Smooth muscle cell (in vitro differentiated cells): Measurements from ENCODE around the gene SZT2. TPM values are rescaled to one million over a fixed set of nuclear protein-coding genes. Genes with fewer than 3 reads are reported as not detected.

Experiments used
- DNase-seq: peaks from one replicate; lab custom pipeline; 2025; ENCODE audit not compliant: unreplicated experiment; lab: John Stamatoyannopoulos, UW
- H2AFZ ChIP-seq: fragments of 200-600 bp; sonication (generic); 2 replicates; pipeline ENCODE4 v1.6.0; 2016; ENCODE audit warnings: antibody characterized with exemption, low read depth, mild to moderate bottlenecking
- H3F3A ChIP-seq: fragments of 200-600 bp; sonication (generic); 2 replicates; pipeline ENCODE4 v1.6.0; 2017; ENCODE audit warnings: antibody characterized with exemption, low read depth
- H3K27ac ChIP-seq: fragments of 200-600 bp; sonication (generic); 2 replicates; pipeline ENCODE4 v1.5.1; 2016; ENCODE audit warnings: low read depth, mild to moderate bottlenecking
- H3K27me3 ChIP-seq: fragments of 200-600 bp; sonication (generic); 2 replicates; pipeline ENCODE4 v1.6.1; 2016; ENCODE audit warnings: low read depth, mild to moderate bottlenecking
- H3K36me3 ChIP-seq: fragments of 200-600 bp; sonication (generic); 2 replicates; pipeline ENCODE4 v1.5.1; 2016; ENCODE audit warnings: low read depth
- H3K4me1 ChIP-seq: fragments of 200-600 bp; sonication (generic); 2 replicates; pipeline ENCODE4 v1.5.1; 2016; ENCODE audit warnings: low read depth
- H3K4me2 ChIP-seq: fragments of 200-600 bp; sonication (generic); 2 replicates; pipeline ENCODE4 v1.6.0; 2016; ENCODE audit warnings: mild to moderate bottlenecking
- H3K4me3 ChIP-seq: fragments of 200-600 bp; sonication (generic); 2 replicates; pipeline ENCODE4 v1.5.1; 2016; ENCODE audit warnings: mild to moderate bottlenecking
- H3K79me2 ChIP-seq: fragments of 200-600 bp; sonication (generic); 2 replicates; pipeline ENCODE4 v1.6.0; 2016; ENCODE audit warnings: low read depth, mild to moderate bottlenecking
- H3K9ac ChIP-seq: fragments of 200-600 bp; sonication (generic); 2 replicates; pipeline ENCODE4 v1.6.0; 2016; ENCODE audit warnings: low read depth
- H3K9me3 ChIP-seq: fragments of 200-600 bp; sonication (generic); replicated peaks from 2 replicates; pipeline ENCODE4 v1.5.1; 2016; ENCODE audit warnings: low read depth
- H4K20me1 ChIP-seq: fragments of 200-600 bp; sonication (generic); 2 replicates; pipeline ENCODE4 v1.6.0; 2016; ENCODE audit warnings: low read depth
- CTCF ChIP-seq: fragments of 200-600 bp; sonication (generic); IDR thresholded peaks from 2 replicates; pipeline ENCODE4 v1.5.1; 2017; ENCODE audit warnings: borderline replicate concordance, mild to moderate bottlenecking, antibody characterized with exemption; ENCODE audit not compliant: insufficient read depth, poor library complexity, severe bottlenecking
- WGBS: methylation state at CpG from one replicate; pipeline ENCODE4 v1.1.7; 2016; ENCODE audit warnings: low lambda C conversion rate; 5-methylcytosine and 5-hydroxymethylcytosine counted together
- polyA plus RNA-seq: library from polyadenylated mRNA; unstranded; fragments of >200 nt; fragmentation: Nextera tagmentation; extraction: Ambion mirVana; gene quantifications from 2 replicates; pipeline ENCODE4 v1.2.1, GENCODE V29; 2016
- total RNA-seq: library from RNA; depleted of rRNA; stranded (reverse); fragments of >200 nt; gene quantifications from 2 replicates; pipeline ENCODE4 v1.2.3, GENCODE V29; 2014

The SZT2 gene
- total and polyA plus RNA-seq, 2 experiments from 2014 or later, result 9.0 to 20.8 TPM

GRCh38 chr1:43422995-43423671, 33.4 kb downstream of the SZT2 start:
- no peaks in the 10 kb centered on the region for H3K4me1 ChIP-seq
- WGBS, result 98% methylated on average over 16 of the region's 16 CpGs
- TF ChIP-seq CTCF, result no peak

GRCh38 chr1:43423672-43424550, 34.2 kb downstream of the SZT2 start:
- Histone ChIP-seq H3K79me2 (no peaks in the 10 kb centered on the region), H3K4me1 (no peaks in the 10 kb centered on the region), H3K27ac (no peak overlapping the region), H3F3A (no peaks in the 10 kb centered on the region), H3K9me3 (no peaks in the 10 kb centered on the region), H3K36me3 (peaks cover 2% of the 10 kb centered on the region), H3K27me3 (no peaks in the 10 kb centered on the region), H4K20me1 (no peaks in the 10 kb centered on the region), H3K4me3 (no peak overlapping the region), H3K4me2 (no peak overlapping the region), H2AFZ (no peak overlapping the region), H3K9ac (no peak overlapping the region)
- WGBS, result 98% methylated on average over 23 of the region's 23 CpGs
- TF ChIP-seq CTCF, result no peak
- no peak for DNase-seq

More at GRCh38 chr1:43422995-43423671, 33.4 kb downstream of the SZT2 start:
- H3K79me2 ChIP-seq, result no peaks in the 10 kb centered on the region
- H3K4me3 ChIP-seq, result no peak overlapping the region
- H2AFZ ChIP-seq, result no peak overlapping the region
- H3K27me3 ChIP-seq, result no peaks in the 10 kb centered on the region
- H3K9me3 ChIP-seq, result no peaks in the 10 kb centered on the region
- H4K20me1 ChIP-seq, result no peaks in the 10 kb centered on the region
- H3K4me2 ChIP-seq, result no peak overlapping the region
- H3K9ac ChIP-seq, result no peak overlapping the region
- DNase-seq, result no peak
- H3F3A ChIP-seq, result no peaks in the 10 kb centered on the region
- no peak overlapping the region for H3K27ac ChIP-seq
- peaks cover 5% of the 10 kb centered on the region for H3K36me3 ChIP-seq

- no peaks in the 10 kb centered on the region for H3K4me1 ChIP-seq
- no peaks in the 10 kb centered on the region for H3K27me3 ChIP-seq
- peaks cover 8% of the 10 kb centered on the region for H3K36me3 ChIP-seq
- no peaks in the 10 kb centered on the region for H3K9me3 ChIP-seq
- H3F3A ChIP-seq, result no peaks in the 10 kb centered on the region
- DNase-seq, result no peak
- no peaks in the 10 kb centered on the region for H3K79me2 ChIP-seq
- no peak overlapping the region for H3K27ac ChIP-seq
- no peaks in the 10 kb centered on the region for H4K20me1 ChIP-seq
- TF ChIP-seq CTCF, result no peak
- H3K4me2 ChIP-seq, result no peak overlapping the region
- WGBS, result 85% methylated on average over 4 of the region's 4 CpGs
- H3K4me3 ChIP-seq, result no peak overlapping the region
- no peak overlapping the region for H2AFZ ChIP-seq
- no peak overlapping the region for H3K9ac ChIP-seq
These were observed 35.3 kb downstream of the SZT2 start for GRCh38 chr1:43425045-43425444.
